DMS153 treated with DMSO at 0.1 percent for 48 hours (cell line): Measurements from ENCODE around the gene SDC4.

Source experiments
- DNase-seq: peaks from one replicate; lab custom pipeline; 2025; ENCODE audit not compliant: unreplicated experiment; lab: John Stamatoyannopoulos, UW

Gene SDC4

DNA sequence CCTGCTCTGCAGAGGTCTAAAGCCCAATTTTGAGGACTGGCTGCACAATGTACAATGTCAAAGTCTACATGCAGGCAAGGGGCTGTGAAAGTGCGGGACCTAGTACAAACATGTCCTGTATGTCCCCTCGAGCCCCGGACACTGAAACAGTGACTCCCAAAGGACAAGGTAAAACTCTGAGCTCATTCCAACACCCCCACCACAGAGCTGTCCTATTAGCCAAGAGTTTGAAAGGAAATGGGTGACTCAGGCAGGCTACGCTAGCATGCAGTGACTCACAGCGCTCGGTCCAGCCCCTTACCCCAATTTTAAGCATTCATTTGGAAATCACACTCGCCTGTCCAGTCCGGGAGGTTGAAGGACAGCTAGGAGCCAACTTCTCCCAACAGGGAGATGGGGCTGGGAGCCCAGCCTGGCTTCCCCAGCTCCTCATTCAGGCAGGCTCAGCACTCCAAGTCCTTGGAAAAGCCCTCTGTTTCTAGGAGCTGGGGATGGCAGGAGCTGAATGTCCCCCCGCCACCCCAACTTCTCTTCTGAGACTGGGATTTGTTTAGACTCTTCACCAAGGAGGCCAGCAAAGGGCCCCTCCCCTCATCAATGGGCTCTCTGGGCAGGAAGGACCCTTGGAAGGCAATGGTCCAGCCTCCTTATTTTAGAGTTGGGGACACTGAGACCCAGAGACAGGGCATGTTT, 3.9 kb downstream of the SDC4 start:
- DNase-seq, result no peak

DNA sequence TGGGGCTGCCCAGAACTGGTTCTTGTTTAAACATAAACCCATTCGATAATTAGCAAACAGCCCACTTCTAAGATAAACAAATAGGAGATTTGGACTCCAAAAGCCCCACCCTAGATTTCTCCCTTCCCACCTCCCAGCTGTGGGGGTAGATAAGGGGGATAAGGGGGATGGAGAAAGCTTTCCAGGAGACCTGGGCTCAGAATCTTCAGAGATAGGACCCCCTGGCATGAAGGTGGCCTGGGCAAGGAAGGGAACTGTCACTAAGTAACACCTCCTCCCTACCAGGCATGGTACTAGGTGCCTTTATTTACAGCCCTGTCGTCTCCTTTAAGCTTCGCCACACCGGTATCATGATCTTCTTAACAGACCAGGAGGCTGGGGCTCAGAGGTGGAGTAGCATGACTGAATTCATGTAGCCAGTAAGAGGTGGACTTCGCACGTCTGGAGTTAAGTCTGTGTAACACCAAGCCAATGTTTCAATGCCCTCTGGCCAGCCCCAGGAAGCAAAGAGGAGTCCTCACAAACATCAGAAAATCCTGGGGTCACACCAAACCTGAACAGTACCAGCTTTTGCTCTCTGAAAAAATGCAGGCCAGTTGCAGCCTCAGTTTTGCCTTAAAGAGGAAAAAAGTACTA, 4.6 kb downstream of the SDC4 start:
- peak; percentile 51 for DNase-seq

DNA sequence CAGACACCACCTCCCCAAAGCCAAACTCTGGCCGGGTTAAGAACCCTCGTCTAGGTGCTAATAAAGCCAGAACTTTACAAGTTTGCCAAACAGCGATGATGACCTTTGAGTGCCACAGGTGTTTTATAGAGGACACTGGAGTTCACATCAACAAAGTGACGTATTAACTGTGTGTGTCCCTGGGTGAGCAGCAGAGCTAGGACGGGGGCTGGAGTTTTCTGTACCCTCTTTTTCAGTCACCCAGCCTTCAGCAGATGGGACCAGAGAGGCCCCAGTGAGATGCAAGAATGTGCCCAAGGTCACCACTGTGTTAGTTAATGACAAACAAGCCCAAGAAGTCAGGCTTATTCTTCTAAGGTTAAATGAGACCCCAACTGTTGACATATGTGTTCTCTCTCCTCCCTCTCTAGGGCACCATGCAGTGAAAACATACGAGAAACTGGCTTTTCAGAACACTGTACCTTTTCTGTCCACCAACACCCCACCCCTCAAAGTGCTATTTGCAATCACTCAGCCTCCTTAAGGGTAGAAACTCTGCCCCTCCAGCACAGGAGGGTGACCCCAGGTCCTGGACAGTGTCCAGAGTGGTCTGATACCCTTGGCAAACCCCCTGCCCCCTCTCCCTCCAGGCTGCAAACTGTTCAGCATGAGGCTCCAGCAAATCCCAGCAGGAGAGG, 5.2 kb downstream of the SDC4 start:
- no peak for DNase-seq

- peak; percentile 70 for DNase-seq
These were observed 6.0 kb downstream of the SDC4 start for GRCh38 chr20:45341939-45342854.

- DNase-seq, result no peak
These were observed 6.7 kb downstream of the SDC4 start for GRCh38 chr20:45341579-45341938.

- DNase-seq, result no peak
These were observed 7.3 kb downstream of the SDC4 start for GRCh38 chr20:45340951-45341350.

GRCh38 chr20:45340236-45340847, 7.9 kb downstream of the SDC4 start:
- DNase-seq, result no peak

DNA sequence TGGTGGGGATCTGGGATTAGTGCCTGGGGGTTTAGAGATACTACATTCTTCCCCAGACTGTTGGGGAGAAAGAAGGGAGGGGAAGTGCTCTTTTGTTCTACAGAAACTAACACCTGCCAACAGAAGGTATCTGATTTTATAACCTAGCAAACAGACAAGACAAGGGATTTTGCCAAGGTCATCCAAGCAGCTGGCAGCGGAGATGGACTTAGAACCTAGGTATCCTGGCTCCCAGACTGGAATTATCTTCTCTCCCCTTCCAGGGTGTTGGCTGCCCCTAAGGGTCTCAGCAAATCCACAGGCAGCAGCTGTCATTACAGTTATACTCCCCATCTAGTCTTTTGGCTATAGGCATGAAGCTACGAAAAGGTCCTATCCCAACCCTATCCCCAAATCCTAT, 8.4 kb downstream of the SDC4 start:
- DNase-seq, result no peak

- DNase-seq, result no peak
These were observed 9.1 kb downstream of the SDC4 start for GRCh38 chr20:45339084-45339483.

DNA sequence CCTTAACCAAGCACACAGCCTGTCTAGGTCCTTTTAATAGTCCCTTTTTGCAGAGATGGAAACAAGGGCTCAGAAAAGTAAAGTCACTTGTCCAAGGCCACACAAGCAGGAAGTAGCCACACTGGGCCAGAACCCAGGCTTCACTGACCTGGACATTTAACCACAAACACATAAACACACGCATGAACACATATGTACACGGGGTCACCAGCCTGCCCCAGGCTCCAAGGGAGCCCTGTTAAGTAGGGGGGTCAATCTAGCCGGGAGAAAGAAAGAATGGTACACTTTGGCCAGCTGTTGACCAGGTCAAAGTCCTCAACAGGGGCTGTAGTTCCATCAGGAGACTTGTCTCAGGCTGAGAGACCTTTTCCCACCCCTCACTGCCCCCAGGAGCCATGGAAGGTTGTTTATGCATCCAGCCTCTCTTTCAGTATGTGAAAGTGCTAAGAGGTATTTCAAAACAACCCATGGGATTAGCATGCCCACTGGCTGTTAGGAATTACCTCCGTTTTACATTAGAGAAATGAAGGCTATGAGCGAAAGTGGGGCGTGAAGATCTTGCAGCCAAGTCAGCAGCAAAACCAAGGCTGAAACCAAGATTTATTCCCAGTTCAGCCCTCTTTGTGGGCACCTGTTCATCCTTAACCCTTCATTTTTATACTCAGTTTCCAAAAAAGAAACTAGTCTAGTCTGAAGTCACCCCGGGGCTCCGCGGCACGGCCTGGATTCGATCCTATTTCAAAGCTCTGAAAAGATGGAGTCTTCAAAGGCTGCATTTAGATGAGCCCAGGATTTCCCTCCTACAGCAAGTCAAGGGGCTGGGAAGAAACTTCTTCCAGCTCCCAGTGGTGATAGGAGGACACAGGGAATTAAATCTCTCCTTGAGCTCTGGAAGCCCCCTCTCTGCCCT, 9.8 kb downstream of the SDC4 start:
- DNase-seq, result no peak

DNA sequence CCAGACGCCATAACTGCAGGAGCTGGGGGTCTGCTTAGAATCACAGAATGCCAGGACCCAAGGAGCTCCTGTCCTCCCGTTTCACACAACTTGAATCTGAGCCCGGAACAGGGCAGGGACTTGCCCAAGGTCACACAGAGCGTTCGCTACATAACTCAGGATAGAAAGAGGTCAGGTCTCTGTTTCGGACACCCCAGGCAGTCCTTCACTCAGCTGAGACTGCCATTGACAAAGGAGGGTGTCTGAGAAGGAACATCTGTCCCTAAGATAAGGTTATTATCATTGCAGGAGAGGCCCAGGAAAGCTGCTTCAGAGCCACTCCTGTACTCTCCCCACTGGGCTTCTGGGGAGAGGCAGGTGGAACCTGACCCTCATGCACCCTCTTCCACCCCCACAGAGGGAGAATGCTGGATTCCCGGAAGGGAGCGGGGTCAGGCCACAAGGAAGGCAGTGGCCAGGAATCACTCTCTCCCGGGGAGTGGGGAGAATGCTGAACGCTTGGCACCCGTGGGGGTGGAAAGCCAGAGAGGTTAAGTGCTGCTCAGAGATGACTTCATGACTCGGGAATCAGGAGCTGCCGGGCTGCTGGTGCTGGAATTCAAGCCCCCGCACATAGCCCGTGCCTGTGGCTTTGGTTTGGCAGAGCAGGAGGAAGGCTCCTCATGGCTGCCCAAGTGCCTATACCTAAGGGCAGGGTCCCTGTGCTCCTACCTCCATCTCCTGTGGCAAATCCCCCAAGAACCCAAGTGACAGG, 10.7 kb downstream of the SDC4 start:
- DNase-seq, result no peak

GRCh38 chr20:45336530-45337366, 11.5 kb downstream of the SDC4 start:
- no peak for DNase-seq

DNA sequence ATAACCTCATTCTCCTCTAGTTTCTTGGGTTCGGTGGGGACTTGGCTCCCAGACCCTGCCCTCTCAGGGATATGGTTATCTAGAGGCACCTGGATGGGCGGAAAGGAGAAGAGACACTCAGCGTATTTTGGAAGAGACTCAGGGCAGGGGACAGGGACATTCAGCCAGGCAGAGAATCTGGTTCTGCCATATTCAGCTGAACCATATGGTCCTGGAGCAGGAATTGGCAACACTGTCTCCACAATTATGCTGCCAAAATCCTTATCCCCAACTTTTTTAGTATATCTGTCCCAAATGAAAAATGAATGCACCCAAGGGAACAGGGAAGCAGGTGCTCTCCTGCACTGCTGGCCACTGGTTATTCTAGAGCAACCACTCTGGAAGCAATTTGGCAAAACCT, 17.7 kb downstream of the SDC4 start:
- no peak for DNase-seq

GRCh38 chr20:45329497-45330319, 18.5 kb downstream of the SDC4 start:
- DNase-seq, result no peak

GRCh38 chr20:45328451-45328850, 19.8 kb downstream of the SDC4 start:
- no peak for DNase-seq

GRCh38 chr20:45325371-45325770, 22.9 kb downstream of the SDC4 start:
- DNase-seq, result no peak

DNA sequence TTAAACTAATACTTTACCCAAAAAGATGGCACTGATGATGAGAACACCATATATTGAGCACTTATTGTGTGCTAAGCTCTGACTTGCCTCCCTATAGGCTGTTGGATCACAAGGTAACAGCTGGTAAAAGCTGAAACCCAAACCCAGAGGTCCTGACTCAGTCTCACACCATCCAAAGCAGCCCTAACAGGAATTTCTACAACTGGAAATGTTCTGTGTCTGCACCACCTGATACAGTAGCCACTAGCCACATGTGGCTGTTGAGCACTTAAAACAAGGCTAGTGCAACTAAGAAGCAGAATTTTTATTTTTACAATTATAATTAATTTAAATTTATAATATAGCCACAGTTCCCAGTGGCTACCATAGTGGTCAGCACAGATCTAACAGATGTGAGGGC, 24.5 kb downstream of the SDC4 start:
- no peak for DNase-seq
